ENCODE measurements around the gene CCSER1. TPM values are rescaled to one million over a fixed set of nuclear protein-coding genes. Genes with fewer than 3 reads are reported as not detected.
"Not testable (repeated sequence)": the region's sequence is repeated elsewhere in the genome, so short reads cannot be mapped to it uniquely, and the experiment has no call there.

CCSER1 gene
- total and polyA plus RNA-seq, 2 donors (not counting 1 experiment from before 2014, with no cell fraction given): under 0.01 TPM; not detected in 1

- Histone ChIP-seq H3K36me3 (ENCODE audit: control insufficient read depth, insufficient read depth, low read length) (no peaks in the 10 kb centered on the region), H3K27me3 (ENCODE audit: control insufficient read depth, insufficient read depth, low read length) (no peaks in the 10 kb centered on the region), H3K4me3 (replicated peaks in 1 of 4; ENCODE audit: control extremely low read depth in 1 of 4, insufficient read depth in 1 of 4, low read depth in 3 of 4, low read length in 4 of 4) (no peak overlapping the region), H2AFZ (ENCODE audit: low read length) (no peak overlapping the region), H3K4me1 (ENCODE audit: control insufficient read depth, extremely low read depth, insufficient read depth, low read length) (no peaks in the 10 kb centered on the region), H3K9me3 (ENCODE audit: control insufficient read depth, insufficient read depth, low read depth, low read length) (no peaks in the 10 kb centered on the region), H4K20me1 (ENCODE audit: control insufficient read depth, extremely low read depth, insufficient read depth, low read length) (no peaks in the 10 kb centered on the region), H3K9ac (ENCODE audit: insufficient read depth, low read length) (no peak overlapping the region), H3K4me2 (ENCODE audit: extremely low read depth, insufficient read depth, low read length) (no peak overlapping the region), H3K27ac (ENCODE audit: insufficient read depth, low read length) (no peak overlapping the region), H3K79me2 (ENCODE audit: control insufficient read depth, insufficient read depth, low read length) (no peaks in the 10 kb centered on the region)
- TF ChIP-seq EZH2 (IDR thresholded peaks at IDR 0.05; ENCODE audit: low read length, missing control alignments): no peak
- no peak for TF ChIP-seq CTCF (conservative IDR thresholded peaks at IDR 0.05 in 1 of 2, IDR thresholded peaks at IDR 0.05 in 1 of 2; ENCODE audit: low read depth in 1 of 2, low read length in 2 of 2)
- no peak for DNase-seq (ENCODE audit: low read depth in 2 of 2)
Measured at GRCh38 chr4:91170768-91171167, 1043.6 kb downstream of the CCSER1 start.

- no peak overlapping the region for H3K27ac ChIP-seq (ENCODE audit: insufficient read depth, low read length)
- no peak overlapping the region for H2AFZ ChIP-seq (ENCODE audit: low read length)
- H3K4me2 ChIP-seq (ENCODE audit: extremely low read depth, insufficient read depth, low read length): no peak overlapping the region
- no peaks in the 10 kb centered on the region for H3K4me1 ChIP-seq (ENCODE audit: control insufficient read depth, extremely low read depth, insufficient read depth, low read length)
- no peak overlapping the region for H3K4me3 ChIP-seq (replicated peaks in 1 of 4; ENCODE audit: control extremely low read depth in 1 of 4, insufficient read depth in 1 of 4, low read depth in 3 of 4, low read length in 4 of 4)
- DNase-seq (ENCODE audit: low read depth in 2 of 2): peak; percentile 2 to 5
- no peaks in the 10 kb centered on the region for H3K79me2 ChIP-seq (ENCODE audit: control insufficient read depth, insufficient read depth, low read length)
- TF ChIP-seq CTCF (conservative IDR thresholded peaks at IDR 0.05 in 1 of 2, IDR thresholded peaks at IDR 0.05 in 1 of 2; ENCODE audit: low read depth in 1 of 2, low read length in 2 of 2) (no peak), EZH2 (IDR thresholded peaks at IDR 0.05; ENCODE audit: low read length, missing control alignments) (no peak)
- H3K36me3 ChIP-seq (ENCODE audit: control insufficient read depth, insufficient read depth, low read length): no peaks in the 10 kb centered on the region
- H3K9me3 ChIP-seq (ENCODE audit: control insufficient read depth, insufficient read depth, low read depth, low read length): no peaks in the 10 kb centered on the region
- H3K9ac ChIP-seq (ENCODE audit: insufficient read depth, low read length): no peak overlapping the region
- no peaks in the 10 kb centered on the region for H4K20me1 ChIP-seq (ENCODE audit: control insufficient read depth, extremely low read depth, insufficient read depth, low read length)
- no peaks in the 10 kb centered on the region for H3K27me3 ChIP-seq (ENCODE audit: control insufficient read depth, insufficient read depth, low read length)
Measured at GRCh38 chr4:91171217-91171616, 1044.0 kb downstream of the CCSER1 start.

DNA sequence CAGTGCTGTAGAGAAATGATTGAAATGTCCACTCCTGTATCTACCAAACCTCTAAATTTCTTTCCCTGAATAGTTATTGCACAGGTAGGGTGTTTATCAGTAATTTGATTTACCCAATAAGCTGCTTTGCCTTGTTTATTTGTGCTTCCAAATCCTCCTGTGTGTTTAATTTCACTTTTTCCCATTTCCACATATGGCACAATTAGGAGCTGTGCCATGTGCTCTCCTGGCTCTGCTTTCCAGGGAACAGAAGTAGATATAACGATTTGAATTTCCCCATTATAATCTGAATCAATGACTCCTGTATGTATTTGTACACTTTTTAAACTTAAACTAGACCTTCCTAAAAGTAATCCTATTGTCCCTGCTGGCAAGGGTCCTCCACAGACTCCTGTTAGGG, 1057.9 kb downstream of the CCSER1 start:
- H3K4me1 ChIP-seq (ENCODE audit: control insufficient read depth, extremely low read depth, insufficient read depth, low read length); DNase-seq (ENCODE audit: low read depth in 2 of 2); H2AFZ ChIP-seq (ENCODE audit: low read length); H3K27me3 ChIP-seq (ENCODE audit: control insufficient read depth, insufficient read depth, low read length); H3K36me3 ChIP-seq (ENCODE audit: control insufficient read depth, insufficient read depth, low read length); H3K4me3 ChIP-seq (replicated peaks in 1 of 4; ENCODE audit: control extremely low read depth in 1 of 4, insufficient read depth in 1 of 4, low read depth in 3 of 4, low read length in 4 of 4); H3K9me3 ChIP-seq (ENCODE audit: control insufficient read depth, insufficient read depth, low read depth, low read length); H3K27ac ChIP-seq (ENCODE audit: insufficient read depth, low read length); H4K20me1 ChIP-seq (ENCODE audit: control insufficient read depth, extremely low read depth, insufficient read depth, low read length); H3K9ac ChIP-seq (ENCODE audit: insufficient read depth, low read length); H3K79me2 ChIP-seq (ENCODE audit: control insufficient read depth, insufficient read depth, low read length); H3K4me2 ChIP-seq (ENCODE audit: extremely low read depth, insufficient read depth, low read length): not testable (repeated sequence)

Measured in fibroblast of lung (primary cell).